Stimulated activated CD8-positive, alpha-beta memory T cell treated with anti-CD3 and anti-CD28 coated beads, Interleukin-15, amount 100 ng/mL, for 4 hours (primary cell): Measurements from ENCODE around the gene DNAH14.
"Not testable (repeated sequence)": the region's sequence is repeated elsewhere in the genome, so short reads cannot be mapped to it uniquely, and the experiment has no call there.

Source experiments
- DNase-seq, 2 donors: peaks; one replicate each; pipeline ENCODE4 v3.0.0-alpha.2; 2020; ENCODE audit warnings: low read depth in 2 of 2

DNAH14 gene

DNA sequence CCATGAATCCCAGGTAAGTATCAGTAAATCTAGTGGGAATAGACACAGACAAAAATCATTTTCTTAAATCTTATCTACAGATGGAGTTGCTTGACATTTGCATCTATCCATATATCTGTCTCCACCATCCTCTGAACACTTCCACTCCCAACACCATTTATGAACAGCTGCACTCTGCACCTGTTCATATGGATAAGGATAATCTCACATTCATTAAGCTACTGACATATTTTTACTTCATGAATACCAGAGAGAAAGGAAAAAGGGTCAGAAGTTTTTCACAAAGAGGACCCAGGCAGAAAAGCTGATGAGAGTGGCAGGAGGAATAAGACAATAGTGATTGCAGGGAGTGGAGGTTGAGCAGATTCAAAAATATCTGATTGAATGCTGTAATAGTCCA is 222.6 kb downstream of the DNAH14 start:
- no peak for DNase-seq

DNA sequence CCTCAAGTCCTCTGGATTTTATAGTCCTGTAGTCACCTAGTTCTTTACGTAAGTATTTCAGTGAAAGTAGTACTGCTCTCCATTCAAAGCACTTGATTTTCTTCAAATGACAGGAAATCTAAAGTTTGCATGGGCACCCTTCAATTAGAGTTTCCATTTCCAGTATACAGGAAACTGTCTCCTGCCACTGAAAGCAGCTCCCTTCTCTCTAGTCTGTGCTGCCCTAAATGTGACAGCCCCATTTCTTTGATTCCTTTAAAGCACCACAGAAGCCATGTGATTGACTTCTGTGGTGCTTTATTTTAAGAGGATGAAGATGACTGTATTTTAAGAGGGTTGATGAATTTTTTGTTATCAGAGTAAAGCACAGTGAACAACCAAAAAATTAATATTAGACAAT is 226.1 kb downstream of the DNAH14 start:
- DNase-seq, result no peak

DNA sequence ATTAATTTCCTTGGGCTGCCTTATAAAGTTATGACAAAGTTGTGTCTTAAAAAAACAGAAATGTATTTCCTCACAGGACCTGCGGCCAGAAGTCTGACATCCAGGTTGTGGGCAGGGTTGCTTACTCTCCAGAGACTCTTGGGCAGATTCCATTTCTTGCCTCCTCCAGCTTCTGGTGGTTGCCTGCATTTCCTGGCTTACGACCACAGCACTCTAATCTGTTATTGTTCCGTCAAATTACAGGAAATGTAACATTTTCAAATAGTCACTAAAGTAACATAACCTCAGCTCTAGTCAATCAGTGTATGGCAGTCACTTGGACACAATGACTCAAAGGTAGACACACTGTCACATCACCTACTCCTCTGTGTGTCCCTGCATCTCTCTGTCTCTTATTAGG is 226.8 kb downstream of the DNAH14 start:
- DNase-seq, result no peak

DNA sequence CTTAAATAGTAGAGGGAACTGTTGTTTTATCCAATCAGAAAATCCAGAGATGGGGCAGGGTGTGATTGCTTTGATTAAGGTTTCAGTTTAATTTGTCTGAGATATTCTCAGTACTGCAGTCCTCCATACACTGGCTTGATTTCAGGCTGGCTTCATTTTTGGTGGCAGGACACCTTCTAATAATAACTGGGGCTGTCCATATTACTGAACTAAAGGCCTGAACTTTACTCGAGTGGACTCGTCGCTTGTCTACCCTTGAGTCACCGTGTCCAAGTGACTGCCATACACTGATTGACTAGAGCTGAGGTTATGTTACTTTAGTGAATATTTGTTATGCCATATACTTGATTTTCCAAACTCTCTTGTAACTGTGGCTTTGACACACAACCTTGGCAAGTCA is 228.8 kb downstream of the DNAH14 start:
- no peak for DNase-seq

DNA sequence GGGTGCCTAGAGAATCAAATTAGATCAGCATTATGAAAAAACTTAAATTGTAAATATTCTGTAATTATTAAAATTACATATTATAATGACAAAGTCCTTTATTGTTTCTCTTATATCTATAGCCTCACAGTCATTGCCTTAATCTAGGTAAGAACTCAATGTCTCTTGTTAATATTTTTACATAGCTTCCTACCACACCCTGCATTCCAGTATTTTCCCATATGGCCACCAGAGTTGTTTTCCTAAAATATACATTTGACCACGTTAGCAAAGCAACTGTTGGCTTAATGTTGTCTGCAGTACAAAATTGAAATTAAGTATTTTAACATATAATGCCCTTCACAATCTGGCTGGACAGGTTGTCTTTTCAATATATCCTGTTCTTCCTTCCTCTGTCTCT is 230.3 kb downstream of the DNAH14 start:
- DNase-seq, result no peak

DNA sequence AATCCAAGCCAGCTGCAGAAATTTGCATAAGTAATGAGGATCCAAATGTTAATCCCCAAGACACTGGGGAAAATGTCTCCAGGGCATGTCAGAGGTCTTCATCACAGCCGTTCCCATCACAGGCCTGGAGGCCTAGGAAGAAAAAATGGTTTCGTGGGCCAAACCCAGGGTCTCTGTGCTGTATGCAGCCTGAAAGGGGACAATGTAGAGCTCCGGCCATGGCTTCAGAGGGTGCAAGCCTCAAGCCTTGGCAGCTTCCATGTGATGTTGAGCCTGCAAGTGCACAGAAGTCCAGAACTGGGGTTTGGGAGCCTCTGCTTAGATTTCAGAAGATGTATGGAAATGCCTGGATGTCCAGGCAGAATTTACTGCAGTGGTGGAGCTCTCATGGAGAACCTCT is 247.9 kb downstream of the DNAH14 start:
- not testable (repeated sequence) for DNase-seq

DNA sequence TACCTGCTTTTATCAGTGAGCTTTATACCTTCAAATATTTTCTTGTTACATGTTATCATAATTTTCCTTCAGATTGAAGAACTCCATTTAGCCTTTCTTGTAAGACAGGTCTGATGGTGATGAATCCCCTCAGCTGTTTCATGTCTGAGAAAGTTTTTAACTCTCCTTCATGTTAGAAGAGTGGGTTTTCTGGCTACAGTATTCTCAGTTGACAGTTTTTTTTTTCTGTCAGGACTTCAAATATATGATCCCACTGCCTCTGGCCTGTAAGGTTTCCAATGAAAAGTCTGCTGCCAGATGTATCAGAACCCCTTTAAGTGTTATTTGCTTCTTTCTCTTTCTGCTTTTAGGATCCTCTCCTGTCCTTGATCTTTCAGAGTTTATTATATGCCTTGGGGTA is 250.2 kb downstream of the DNAH14 start:
- DNase-seq, result no peak

DNA sequence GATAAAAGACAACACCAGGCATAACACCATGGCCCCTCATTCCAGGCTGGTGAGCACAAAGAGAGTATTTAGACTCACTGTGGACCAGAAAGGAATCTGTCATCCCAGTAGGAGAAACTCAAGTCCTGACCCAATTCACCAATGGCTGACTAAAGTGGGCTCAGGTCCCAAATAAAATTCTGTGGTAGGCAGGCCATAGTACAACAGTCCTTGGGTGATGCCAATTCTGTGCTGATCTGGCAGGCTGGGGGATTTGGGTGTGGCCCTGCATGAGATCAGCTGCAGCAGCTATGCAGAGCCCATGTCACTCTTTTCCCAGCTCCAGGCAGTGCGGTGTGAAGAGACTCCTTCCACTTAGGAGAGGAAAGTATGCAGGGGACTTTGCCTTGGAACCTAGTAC is 253.2 kb downstream of the DNAH14 start:
- DNase-seq, result no peak

DNA sequence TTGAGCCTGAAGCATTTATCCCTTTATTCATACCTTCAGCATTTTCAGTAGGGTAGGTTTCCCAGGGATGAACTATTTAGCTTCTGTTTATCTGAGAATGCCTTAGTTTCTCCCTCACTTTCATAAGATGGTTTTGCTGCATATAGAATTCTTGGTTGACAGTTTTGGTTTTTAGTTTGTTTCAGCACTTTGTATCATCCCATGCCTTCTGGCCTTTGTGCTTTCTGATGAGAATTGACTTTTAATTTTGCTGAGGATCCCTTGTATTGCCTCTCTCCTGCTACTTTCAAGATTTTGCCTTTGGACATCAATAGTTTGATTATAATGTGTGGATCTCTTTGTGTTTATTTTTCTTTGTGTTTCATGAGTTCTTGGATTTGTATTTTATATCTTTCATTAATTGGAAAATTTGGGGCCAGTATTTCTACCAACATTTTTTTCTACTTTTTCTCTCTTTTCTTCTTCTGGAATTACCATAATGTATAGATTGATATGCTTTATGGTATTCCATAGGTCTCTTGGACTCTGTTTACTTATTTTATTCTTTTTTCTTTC is 261.8 kb downstream of the DNAH14 start:
- DNase-seq, result no peak

DNA sequence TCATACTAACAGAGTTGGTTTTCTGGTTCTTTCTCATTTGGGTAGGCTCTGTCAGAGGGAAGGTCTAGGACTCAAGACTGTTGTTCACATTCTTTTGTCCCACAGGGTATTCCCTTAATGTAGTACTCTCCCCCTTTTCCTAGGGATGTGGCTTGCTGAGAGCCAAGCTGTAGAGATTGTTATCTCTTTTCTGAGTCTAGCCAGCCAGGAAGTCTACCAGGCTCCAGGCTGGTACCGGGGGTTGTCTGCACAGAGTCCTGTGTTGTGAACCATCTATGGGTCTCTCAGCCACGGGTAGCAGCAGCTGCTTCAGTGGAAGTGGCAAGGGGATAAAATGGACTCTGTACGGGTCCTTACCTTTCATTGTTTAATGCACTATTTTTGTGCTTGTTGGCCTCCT is 272.0 kb downstream of the DNAH14 start:
- DNase-seq, result no peak

DNA sequence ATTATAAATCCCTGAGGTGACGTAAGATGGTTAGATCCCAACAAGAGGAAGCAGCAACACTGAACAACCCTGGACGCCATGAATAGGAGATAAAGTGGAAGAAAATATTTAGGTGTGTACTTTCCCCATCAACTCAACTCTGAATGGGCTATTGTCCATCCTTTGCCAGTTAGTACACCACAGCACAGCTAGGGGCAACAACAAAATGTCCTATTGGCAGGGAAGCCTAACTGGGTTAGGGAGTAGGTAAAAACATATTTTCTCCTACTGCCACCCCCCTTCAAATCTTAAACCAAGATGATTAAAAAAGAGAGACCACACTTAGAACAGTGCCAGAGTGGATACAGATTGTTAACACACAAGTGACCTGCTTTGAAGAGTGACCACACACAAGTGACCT is 278.3 kb downstream of the DNAH14 start:
- DNase-seq, result no peak

DNA sequence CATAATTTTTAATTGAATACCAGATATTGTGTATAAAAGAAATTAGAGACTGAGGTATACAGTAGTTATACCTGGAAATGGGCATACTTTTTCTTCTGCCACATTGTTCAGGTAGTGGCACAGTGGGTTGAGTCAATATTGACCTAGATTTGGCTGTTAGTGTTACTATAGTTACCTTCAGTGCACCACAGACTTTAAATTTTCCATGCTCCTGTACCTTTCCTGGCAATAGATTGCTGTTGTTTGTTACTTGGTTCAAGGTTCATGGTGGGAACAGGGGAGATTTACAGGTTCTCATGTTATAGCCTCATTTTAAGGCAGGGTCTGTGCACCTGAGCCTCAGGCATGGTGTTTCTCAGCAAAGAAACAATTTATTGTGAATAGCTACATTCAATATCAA is 279.7 kb downstream of the DNAH14 start:
- no peak for DNase-seq

DNA sequence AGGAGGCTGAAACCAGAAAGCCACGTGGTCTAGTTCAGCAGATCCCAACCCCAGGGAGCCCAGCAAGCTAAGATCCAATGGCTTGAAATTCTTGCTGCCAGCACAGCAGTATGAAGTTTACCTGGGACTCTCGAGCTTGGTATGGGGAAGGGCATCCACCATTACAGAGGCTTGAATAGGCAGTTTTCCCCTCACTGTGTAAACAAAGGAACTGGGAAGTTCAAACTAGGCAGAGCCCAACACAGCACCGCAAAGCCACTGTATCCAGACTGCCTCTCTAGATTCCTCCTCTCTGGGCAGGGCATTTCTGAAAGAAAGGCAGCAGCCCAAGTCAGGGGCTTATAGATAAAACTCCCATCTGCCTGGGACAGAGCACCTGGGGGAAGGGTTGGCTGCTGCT is 280.7 kb downstream of the DNAH14 start:
- DNase-seq, result not testable (repeated sequence)

DNA sequence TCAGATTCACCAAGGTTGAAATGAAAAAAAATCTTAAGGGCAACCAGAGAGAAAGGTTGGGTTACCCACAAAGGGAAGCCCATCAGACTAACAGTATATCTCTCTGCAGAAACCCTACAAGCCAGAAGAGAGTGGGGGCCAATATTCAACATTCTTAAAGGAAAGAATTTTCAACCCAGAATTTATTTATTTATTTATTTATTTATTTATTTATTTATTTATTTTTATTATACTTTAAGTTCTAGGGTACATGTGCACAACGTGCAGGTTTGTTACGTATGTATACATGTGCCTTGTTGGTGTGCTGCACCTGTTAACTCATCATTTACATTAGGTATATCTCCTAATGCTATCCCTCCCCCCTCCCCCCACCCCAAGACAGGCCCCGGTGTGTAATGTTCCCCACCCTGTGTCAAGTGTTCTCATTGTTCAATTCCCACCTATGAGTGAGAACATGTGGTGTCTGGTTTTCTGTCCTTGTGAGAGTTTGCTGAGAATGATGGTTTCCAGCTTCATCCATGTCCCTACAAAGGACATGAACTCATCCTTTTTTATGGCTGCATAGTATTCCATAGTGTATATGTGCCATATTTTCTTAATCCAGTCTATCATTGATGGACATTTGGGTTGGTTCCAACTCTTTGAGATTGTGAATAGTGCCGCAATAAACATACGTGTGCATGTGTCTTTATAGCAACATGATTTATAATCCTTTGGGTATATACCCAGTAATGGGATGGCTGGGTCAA is 282.4 kb downstream of the DNAH14 start:
- DNase-seq, result not testable (repeated sequence)

DNA sequence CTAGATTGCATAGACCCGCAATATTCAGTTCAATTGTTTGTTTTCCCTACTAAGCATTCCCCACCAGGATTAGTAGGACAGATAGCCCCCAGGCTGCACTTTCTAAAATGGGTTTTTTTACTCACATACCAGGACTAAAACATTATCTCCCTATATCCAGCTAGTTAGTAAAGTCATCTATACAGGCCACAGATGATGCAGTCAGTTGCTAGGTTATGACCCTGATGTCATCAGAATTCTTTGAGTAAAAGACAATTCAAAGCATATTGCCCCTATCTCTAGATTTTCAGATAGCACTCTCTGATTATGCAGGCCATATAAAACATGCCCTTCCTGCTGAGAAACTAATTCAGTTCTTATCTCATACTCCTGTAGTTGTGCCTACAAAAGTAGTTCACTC is 294.8 kb downstream of the DNAH14 start:
- DNase-seq, result no peak

DNA sequence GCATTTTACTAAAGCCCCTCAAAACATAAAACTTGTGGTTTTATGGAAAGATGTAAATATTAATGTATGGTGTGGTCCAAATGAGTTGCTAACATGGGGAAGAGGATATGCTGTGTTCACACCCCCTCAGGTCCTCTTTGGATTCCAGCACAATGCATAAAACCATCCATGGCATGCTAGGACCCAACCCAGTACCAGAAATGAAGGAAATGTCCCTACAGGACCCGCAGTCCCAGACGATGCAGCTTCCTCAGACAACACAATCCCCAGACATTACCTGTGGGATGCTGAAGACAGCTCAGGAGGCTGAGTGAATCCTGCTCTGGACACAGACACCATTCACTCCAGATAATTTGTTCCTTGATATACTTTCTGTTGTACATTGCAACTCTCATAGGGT is 296.2 kb downstream of the DNAH14 start:
- DNase-seq, result no peak

DNA sequence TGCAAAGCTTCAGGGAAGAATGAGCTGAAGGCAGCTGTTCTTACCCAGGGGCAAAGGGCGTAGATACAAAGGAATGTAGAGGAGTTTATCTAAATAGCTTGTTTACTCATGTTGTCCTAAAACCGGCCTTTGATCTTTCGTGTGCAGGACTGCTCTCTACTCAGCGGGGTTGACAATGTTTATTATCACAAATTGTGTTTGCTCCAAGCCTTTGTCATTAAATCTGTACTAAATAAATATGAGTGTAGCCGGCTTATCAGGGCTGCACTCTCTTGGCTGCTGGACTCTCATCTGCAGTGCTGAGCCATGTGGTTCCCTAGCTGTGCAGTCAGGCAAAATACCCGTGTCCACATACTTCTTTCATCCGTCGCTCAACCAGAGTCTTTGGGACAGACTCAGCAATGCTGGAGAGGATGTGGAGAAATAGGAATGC is 299.4 kb downstream of the DNAH14 start:
- no peak for DNase-seq

DNA sequence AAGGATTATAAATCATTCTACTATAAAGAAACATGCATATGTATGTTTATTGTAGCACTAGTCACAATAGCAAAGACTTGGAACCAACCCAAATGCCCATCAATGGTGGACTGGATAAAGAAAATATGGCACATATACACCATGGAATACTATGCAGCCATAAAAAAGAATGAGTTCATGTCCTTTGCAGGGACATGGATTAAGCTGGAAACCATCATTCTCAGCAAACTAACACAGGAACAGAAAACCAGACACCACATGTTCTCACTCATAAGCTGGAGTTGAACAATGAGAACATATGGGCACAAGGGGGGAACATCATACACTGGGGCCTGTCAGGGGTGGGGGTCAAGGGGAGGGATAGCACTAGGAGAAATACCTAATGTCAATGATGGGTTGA is 300.0 kb downstream of the DNAH14 start:
- DNase-seq, result not testable (repeated sequence)

DNA sequence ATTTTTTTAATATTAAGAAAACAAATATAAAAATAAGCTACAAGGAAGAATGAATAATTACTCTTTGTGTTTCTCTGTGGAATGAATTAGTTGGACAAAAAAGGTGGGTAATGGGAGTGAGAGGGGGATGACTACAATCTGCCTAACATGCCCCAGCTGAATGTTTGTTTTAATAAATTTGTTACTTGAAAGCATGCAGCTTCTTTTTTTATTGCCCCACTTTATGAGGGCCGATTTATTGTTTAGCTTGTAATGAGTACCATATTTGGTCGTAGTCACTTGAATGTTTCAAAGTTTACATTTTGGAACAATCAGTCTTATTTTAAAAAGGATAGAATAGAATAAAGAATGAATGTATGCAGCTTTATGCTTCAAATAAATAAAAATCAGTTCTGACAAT is 301.0 kb downstream of the DNAH14 start:
- no peak for DNase-seq

DNA sequence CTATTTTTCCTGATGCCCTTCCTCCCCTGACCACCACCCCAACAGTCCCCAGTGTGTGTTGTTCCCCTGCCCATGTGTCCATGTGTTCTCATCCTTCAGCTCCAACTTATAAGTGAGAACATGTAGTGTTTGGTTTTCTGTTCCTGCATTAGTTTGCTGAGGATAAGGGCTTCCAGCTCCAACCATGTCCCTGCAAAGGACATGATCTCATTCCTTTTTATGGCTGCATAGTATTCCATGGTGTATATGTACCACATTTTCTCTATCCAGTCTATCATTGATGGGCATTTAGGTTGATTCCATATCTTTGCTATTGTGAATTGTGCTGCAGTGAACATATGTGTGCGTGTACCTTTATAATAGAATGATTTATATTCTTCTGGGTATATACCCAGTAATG is 303.5 kb downstream of the DNAH14 start:
- DNase-seq, result not testable (repeated sequence)

DNA sequence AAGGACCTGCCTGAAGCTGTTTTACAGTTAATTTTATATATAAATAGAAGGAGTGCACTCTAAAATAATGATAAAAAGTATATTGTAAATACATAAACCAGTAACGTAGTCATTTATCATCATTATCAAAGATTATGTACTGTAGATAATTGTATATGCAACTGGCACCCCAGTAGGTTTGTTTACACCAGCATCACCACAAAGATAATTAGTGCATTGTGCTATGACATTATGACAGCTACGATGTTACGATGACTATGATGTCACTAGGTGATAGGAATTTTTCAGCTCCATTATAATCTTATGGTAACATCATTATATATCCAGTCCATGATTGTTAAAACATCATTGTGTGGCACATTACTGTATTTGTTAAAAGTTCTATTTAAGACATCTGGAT is 313.1 kb downstream of the DNAH14 start:
- no peak for DNase-seq

DNA sequence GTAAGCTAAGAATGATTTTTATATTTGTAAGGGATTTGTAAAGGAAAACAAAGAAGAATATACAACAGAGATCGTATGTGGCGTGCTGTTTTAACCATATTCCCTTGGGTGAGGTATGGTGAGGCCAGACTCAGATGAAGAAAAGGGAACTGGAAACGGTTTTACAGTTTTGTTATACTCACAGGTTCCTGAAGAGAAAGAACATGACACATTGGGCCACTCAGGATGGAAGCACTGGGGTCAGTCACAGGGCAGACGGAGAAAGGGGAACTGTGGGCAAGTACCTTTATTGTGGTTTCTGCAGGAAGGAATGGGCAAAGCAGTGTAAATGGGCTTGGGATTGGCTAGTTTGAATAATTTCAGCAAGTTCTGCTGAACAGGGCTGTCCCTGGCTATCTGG is 321.0 kb downstream of the DNAH14 start:
- no peak for DNase-seq

DNA sequence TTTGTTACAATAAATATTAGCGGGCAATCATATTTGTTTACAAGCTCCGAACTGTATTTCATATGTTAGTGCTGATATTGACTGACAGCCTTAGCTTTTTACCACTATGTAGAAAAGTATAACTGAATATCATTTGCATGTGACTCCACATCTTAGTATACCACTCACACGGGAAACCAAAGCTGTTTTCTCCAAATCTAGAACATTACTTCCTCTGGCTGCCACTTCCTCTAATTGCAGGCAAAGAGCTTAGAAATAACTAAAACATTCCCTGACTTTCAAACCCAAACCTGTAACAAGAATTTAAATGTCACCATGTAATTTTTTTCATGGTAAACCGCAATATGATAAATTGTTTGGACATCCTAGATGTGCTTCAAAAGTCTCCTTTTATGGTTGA is 323.7 kb downstream of the DNAH14 start:
- no peak for DNase-seq

DNA sequence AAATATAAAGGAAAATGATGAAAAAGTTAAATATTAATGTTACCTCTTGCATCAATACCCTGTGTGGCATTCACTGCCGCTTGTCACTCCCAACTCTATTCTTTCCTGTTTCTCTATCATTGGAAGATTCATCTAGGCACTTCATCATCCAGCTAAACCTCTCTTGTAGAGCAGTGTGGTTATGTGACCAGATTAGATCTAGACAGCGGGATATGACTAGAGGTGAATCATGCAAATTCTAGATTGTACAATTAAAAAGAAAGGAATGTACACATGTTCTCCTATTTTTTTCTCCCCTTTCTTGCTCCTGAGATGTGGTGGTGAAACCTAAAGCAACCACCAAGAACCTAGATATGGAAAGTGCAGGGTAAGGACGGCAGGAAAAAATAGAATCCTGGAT is 324.3 kb downstream of the DNAH14 start:
- DNase-seq, result no peak
